NCI-H1048 (cell line): Measurements from ENCODE around the gene TBC1D22B.
"Not testable (repeated sequence)": the region's sequence is repeated elsewhere in the genome, so short reads cannot be mapped to it uniquely, and the experiment has no call there.

Experiments
- DNase-seq: peaks from one replicate; lab custom pipeline; 2025; lab: John Stamatoyannopoulos, UW

The TBC1D22B gene

DNA sequence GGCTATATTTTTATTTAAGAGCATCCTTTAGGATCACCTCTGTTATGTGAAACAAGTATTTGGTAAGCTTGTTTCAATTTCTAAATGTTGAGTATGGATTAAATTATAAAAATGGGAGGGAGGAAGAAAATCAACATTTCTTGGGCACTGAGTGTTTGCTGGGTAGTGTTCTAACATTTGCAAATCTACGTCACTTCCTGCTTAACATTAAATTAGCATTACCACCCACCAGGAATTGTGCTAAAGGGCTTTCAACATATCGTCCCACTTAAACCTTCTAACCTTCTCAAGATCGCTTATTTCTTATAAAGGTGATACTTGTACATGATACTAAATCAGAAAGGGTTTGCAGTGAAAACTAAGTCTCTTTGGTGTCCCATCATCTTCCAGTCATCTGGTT, 8.3 kb downstream of the TBC1D22B start:
- DNase-seq = no peak

DNA sequence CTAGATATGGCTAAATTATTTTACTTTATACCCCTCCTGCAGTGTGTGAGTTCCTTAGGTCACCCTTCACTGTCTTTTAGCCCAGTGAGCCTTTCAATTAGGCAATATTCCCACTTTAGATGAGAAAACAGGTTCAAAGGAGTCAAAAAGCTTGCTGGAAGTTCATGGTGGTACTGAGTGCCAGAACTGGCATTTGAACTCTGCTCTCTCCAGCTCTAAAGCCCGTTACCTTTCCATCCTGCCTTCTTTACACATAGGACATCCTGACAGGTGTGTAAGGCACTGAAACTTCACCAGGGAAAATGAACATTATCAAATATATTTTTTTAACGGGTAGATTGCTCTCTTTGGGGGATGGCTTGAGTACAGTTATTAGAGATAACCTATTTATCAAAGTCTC, 11.5 kb downstream of the TBC1D22B start:
- DNase-seq = no peak

- DNase-seq = no peak
Observed at GRCh38 chr6:37272834-37273566, 15.4 kb downstream of the TBC1D22B start.

- DNase-seq = no peak
Observed at GRCh38 chr6:37273690-37274089, 16.1 kb downstream of the TBC1D22B start.

GRCh38 chr6:37275350-37275749, 17.8 kb downstream of the TBC1D22B start:
- DNase-seq = no peak

DNA sequence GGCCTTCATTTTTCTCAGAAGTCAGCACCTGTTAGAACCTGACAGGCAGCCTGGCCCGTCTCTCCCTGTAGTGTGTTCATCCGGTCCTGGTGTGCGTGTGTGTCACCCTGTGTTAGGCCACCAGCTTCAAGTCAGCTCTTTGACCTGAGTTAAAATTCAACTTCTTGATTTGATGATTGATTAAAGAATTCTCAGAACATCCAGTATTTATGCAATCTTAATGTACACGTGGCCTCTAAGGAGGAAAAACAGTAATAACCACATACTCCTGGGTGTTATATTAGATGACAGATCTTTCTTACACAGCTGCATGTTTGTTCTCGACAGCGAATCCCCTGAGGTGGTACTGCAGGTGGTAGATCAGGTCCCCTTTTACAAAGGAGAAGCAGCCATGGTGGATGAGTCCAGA, 19.4 kb downstream of the TBC1D22B start:
- no peak for DNase-seq

- DNase-seq = no peak
Observed at GRCh38 chr6:37279366-37280134, 22.0 kb downstream of the TBC1D22B start.

DNA sequence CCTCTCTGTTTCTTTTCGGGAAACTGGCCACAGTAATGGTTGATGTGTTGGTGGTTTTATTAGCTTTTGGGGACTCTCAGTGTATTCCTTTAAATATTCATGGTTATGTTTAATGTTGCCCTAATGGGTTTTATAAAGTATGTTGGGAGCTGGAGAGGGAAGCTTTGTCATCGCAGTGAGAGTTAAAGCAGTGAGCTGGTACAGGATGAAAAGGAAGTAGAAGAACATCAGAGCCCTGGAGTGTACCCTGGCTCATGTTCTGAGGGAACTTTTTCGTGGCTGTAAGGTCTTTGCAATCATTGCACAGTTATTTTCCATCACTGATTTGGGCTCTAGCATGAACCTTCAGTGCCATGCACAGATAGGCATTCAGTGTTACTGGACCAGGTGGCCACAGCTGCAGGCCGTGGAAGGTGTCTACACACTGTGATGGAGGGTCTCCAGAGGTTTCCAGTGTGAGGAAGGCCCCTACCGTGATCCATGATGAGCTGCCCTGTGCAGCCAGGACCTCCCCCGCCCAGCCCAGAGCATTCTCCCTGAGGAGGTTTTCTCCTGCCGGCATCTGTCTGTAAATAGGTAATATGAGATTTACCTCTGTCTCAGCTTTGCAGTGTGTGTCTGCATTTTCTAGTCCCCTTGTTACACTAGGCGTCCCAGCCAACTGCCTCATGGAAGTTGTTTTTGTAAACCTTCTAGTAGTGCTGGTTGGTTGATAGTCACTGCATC, 22.8 kb downstream of the TBC1D22B start:
- no peak for DNase-seq

- no peak for DNase-seq
Observed at GRCh38 chr6:37282371-37282770, 24.8 kb downstream of the TBC1D22B start.

- no peak for DNase-seq
Observed at GRCh38 chr6:37283268-37283667, 25.7 kb downstream of the TBC1D22B start.

DNA sequence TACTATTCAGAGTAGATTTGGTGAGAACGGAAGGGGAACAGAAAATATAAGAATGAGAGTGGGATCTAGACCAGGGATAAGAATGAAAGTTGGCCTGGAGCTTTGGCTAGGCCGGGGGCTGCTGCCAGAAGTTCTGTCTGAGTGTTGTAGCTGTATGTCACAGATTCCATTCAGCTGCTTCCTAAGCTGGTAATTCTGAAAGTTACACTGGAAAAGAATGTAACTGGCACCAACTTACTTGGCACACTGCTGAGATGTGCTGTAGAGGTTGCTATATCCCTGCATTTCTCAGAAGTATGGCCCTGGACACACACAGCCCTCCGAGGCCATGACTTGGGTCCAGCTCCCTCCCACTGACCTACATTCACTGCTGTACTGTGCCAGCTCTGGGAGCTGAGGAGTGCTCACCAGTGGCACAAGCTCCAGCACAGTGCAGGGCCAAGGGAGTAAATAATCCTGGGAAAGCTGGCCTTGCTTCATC, 26.1 kb downstream of the TBC1D22B start:
- no peak for DNase-seq

DNA sequence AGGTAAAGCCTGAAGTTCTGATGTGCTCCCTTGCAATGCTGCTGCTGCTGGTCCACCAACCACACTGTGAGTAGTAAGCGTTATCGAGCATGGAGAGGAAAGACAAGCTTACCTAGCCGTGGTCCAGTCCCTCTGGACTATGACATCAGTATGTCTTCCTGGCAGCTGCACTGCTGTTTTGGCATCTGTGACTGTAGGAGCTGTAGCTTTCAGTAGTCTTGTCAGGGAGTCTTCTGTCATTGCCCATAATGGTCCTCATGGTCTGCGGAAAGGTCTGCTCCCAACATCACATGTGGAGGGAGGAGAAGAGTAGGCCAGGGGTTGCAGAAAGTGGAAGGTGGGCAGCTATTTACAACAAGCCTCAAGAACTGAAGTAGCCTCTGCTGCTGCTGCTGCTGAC, 27.2 kb downstream of the TBC1D22B start:
- no peak for DNase-seq

DNA sequence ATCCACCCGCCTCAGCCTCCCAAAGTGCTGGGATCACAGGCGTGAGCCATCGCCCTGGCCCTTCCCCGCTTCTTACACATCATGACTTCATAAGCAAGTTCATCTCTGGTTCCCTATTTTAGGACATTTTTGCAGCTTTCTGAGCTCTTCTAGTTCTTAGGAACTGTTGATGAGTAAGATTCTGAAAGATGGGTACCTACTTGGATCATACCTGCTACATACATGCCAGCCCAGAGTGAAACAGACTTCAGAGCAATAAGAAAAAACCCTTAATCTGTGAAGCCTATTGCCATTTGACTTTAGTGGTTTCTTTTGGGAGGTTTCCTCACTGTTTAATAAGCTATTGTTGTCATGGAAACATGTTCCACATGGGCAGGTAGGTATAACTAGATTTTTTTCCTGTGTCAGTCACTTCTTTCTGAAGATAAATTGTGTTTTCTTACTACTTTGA, 28.3 kb downstream of the TBC1D22B start:
- no peak for DNase-seq

- no peak for DNase-seq
Observed at GRCh38 chr6:37287519-37288157, 30.1 kb downstream of the TBC1D22B start.

- DNase-seq = no peak
Observed at GRCh38 chr6:37288247-37288646, 30.7 kb downstream of the TBC1D22B start.

GRCh38 chr6:37289931-37290330, 32.4 kb downstream of the TBC1D22B start:
- no peak for DNase-seq

- DNase-seq = no peak
Observed at GRCh38 chr6:37293426-37293825, 35.9 kb downstream of the TBC1D22B start.

GRCh38 chr6:37297637-37298036, 40.1 kb downstream of the TBC1D22B start:
- not testable (repeated sequence) for DNase-seq

DNA sequence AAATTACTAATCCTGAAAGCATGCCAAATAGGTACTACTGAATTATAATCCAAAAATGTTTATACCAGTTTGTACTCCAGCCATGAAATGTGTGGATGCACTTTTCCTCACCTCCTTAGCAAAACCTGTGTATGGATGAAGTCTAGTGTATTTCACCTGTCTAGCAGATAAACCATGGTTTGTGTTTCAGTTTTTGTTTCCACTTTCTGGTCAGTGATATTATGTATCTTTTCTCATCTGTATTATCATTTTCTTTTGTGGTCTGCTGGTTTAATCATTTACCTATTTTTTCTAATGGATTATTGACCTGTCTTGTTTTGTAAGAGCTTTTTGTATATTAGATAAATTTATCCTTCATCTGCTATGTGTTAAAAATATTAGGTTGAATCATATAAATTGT, 41.4 kb downstream of the TBC1D22B start:
- no peak for DNase-seq

DNA sequence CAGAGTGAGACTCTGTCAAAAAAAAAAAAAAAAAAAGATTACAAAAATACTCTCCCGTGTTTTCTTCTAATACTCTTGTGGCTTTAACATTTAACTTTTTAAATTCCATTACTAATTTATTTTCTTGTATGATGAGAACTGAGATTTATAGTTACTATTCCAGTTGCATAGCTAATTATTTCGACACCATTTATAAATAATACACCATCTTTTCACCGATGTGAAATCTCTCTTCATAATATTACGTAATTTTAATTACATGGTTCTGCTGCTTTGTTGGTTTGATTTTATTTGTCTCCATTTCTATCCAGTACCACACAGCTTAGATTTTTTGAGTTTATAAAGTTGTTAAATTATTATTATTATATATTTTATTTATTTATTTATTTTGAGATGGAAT, 42.4 kb downstream of the TBC1D22B start:
- no peak for DNase-seq

DNA sequence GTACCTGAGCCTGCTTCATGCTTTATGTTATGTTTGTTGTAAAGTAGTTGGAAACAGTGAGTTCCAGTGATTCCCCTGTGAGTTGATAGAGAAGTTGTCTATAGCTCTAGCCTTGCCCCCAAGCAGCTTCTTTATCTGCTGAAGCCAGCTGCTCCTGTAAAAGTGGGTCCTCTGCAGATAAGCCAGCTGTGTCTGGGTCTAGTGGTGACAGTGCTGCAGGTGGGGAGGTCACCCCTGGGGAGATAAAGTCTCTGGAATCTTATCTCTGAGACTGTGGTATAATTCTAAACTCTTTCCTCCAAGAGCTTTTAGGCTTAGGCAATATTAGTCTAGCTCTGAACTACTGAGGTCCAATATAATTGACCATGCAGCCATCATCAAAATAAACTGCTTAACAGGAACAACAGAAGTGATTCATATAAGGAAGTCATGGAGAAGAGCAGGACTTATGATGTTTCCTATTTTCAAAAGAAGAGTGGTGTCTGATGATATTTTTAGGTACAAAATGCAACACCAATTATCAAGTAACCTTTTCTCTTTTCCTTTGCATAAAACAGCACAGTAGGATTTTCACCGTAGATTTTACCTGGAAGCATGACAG, 44.6 kb downstream of the TBC1D22B start:
- DNase-seq = no peak
